Astrocyte (in vitro differentiated cells and primary cell): ENCODE data around the gene SMIM45.

Experiments
- CTCF ChIP-seq: IDR thresholded peaks from 2 replicates; pipeline ENCODE4 v1.5.1; 2011; ENCODE audit warnings: low read depth, mild to moderate bottlenecking, inconsistent platforms, low read length, moderate library complexity; ENCODE audit not compliant: insufficient read depth
- EZH2 ChIP-seq: IDR thresholded peaks from 2 replicates; pipeline ENCODE4 v1.6.1; 2012; ENCODE audit warnings: mild to moderate bottlenecking, low read length, inconsistent platforms; ENCODE audit not compliant: insufficient read depth

GRCh38 chr22:41987276-41987675 is 35.3 kb downstream of the SMIM45 start:
- TF ChIP-seq CTCF (no peak), EZH2 (no peak)
